Measurements from ENCODE around the gene RDH16. TPM values are rescaled to one million over a fixed set of nuclear protein-coding genes. Genes with fewer than 3 reads are reported as not detected.

RDH16 gene
- total RNA-seq, 1 experiment from 2014 or later, result 0.08 TPM

DNA sequence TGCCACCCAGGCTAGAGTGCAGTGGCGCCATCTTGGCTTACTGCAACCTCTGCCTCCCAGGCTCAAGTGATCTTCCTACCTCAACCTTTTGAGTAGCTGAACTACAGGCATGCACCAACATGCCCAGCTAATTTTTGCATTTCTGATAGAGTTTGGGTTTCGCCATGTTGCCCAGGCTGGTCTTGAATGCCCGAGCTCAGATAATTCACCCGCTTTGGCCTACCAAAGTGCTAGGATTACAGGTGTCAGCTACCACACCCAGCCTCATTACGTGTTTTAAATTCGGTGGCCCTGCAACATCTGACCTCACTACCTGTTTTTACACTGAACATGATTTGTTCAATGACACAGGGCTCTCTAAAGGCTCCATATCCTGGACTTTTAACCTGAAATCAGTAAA lies 22.9 kb upstream of the RDH16 start:
- no peaks in the 10 kb centered on the region for H3K9me3 ChIP-seq (ENCODE audit: control insufficient read depth, insufficient read depth, low read depth, low read length)
- ATAC-seq, result no peak
- H3K27me3 ChIP-seq (ENCODE audit: control insufficient read depth, insufficient read depth, low read length), result no peaks in the 10 kb centered on the region
- H3K36me3 ChIP-seq (ENCODE audit: control insufficient read depth, insufficient read depth, low read length), result no peaks in the 10 kb centered on the region
- H3K27ac ChIP-seq (ENCODE audit: low read length), result no peak overlapping the region
- BruUV-seq (replicated peaks), result no TSS peak
- H3K4me1 ChIP-seq (ENCODE audit: control insufficient read depth, insufficient read depth, low read length), result no peaks in the 10 kb centered on the region
- ChIA-PET POLR2A (no interaction called here), CTCF (no interaction called here)
- in situ Hi-C loops (cut with HindIII; ENCODE audit: low pct_unique_long_range_greater_than_20kb, low sequenced_read_pairs) (no loop called here), intact Hi-C loops (cut with micrococcal nuclease; ENCODE audit: unreplicated experiment) (no loop called here)
- TF ChIP-seq REST (IDR thresholded peaks at IDR 0.05; ENCODE audit: insufficient read depth in 1 of 2, low read depth in 2 of 2, low read length in 1 of 2), result no peak
- DNase-seq (ENCODE audit: low read depth, low spot score), result no peak
- H3K4me3 ChIP-seq (ENCODE audit: low read depth in 2 of 2, low read length in 2 of 2), result no peak overlapping the region

- intact Hi-C loops (cut with micrococcal nuclease; ENCODE audit: unreplicated experiment), result no loop called here
- H3K27me3 ChIP-seq (ENCODE audit: control insufficient read depth, insufficient read depth, low read length), result no peaks in the 10 kb centered on the region
- H3K36me3 ChIP-seq (ENCODE audit: control insufficient read depth, insufficient read depth, low read length), result no peaks in the 10 kb centered on the region
- in situ Hi-C loops (cut with HindIII; ENCODE audit: low pct_unique_long_range_greater_than_20kb, low sequenced_read_pairs), result no loop called here
- H3K9me3 ChIP-seq (ENCODE audit: control insufficient read depth, insufficient read depth, low read depth, low read length), result no peaks in the 10 kb centered on the region
- TF ChIP-seq REST (IDR thresholded peaks at IDR 0.05; ENCODE audit: insufficient read depth in 1 of 2, low read depth in 2 of 2, low read length in 1 of 2) (no peak), CTCF (IDR thresholded peaks at IDR 0.05) (no peak), SIN3A (IDR thresholded peaks at IDR 0.05; ENCODE audit: borderline replicate concordance, insufficient read depth, low read depth, low read length) (no peak), TCF7L2 (IDR thresholded peaks at IDR 0.05; ENCODE audit: low read depth, low read length) (no peak), POLR2AphosphoS5 (IDR thresholded peaks at IDR 0.05; ENCODE audit: low read depth, low read length) (no peak)
- DNase-seq (ENCODE audit: low read depth, low spot score), result no peak
- H3K4me3 ChIP-seq (ENCODE audit: low read depth in 2 of 2, low read length in 2 of 2), result no peak overlapping the region
- BruUV-seq (replicated peaks), result no TSS peak
- H3K27ac ChIP-seq (ENCODE audit: low read length), result no peak overlapping the region
- ChIA-PET CTCF (no interaction called here), POLR2A (no interaction called here)
- ATAC-seq, result no peak
- H3K4me1 ChIP-seq (ENCODE audit: control insufficient read depth, insufficient read depth, low read length), result no peaks in the 10 kb centered on the region
Observed at GRCh38 chr12:56979628-56980027, 22.2 kb upstream of the RDH16 start.

All from Panc1 (cell line).